Hepatocyte (in vitro differentiated cells): Measurements from ENCODE around the gene BRD4.

Experiments
- CTCF ChIP-seq: fragments of 200-600 bp; sonication (generic); IDR thresholded peaks from 2 replicates; pipeline ENCODE4 v1.5.1; 2016; ENCODE audit warnings: antibody characterized with exemption, mild to moderate bottlenecking; ENCODE audit not compliant: poor library complexity
- EZH2 ChIP-seq: fragments of 200-600 bp; sonication (generic); IDR thresholded peaks from 2 replicates; pipeline ENCODE4 v1.6.1; 2016; ENCODE audit warnings: antibody characterized with exemption, mild to moderate bottlenecking, borderline replicate concordance

GRCh38 chr19:15195371-15196334 is 136.7 kb downstream of the BRD4 start:
- peak; percentile 38 for TF ChIP-seq CTCF
- no peak for TF ChIP-seq EZH2
